HCT116 (cell line): Measurements from ENCODE around the gene LMNA. TPM values are rescaled to one million over a fixed set of nuclear protein-coding genes. Genes with fewer than 3 reads are reported as not detected.
A peak's percentile ranks its signal among the peaks of the same experiment; 100 is the strongest.

Source experiments
- ATAC-seq: fragments of 200-7000 bp; cut with Tn5 transposase; 2 replicates; pipeline ENCODE4 v1.9.1; 2020; ENCODE audit warnings: mild to moderate bottlenecking, moderate library complexity
- BruUV-seq: library from RNA; stranded (reverse); fragments of 400-500 nt; replicated peaks from 2 replicates; lab custom pipeline; 2021; lab: Mats Ljungman, UMichigan
- CTCF ChIA-PET: fragments of 300-600 bp; sonication (Branson Sonifier 250); formaldehyde crosslinking; loops from one replicate; lab custom pipeline; 2021; ENCODE audit warnings: antibody characterized with exemption; lab: Charles Lee
- POLR2A ChIA-PET: fragments of 300-600, 350-600 bp; sonication (Branson Sonifier 250); formaldehyde crosslinking; loops from one replicate; lab custom pipeline; 2021; ENCODE audit warnings: antibody characterized with exemption; lab: Charles Lee
- RAD21 ChIA-PET, 2 experiments: fragments of 300-600 bp; sonication (Branson Sonifier 250); formaldehyde crosslinking; loops; one replicate each; lab custom pipeline; 2023; ENCODE audit warnings: low total read pairs in 2 of 2; ENCODE audit not compliant: uncharacterized antibody in 2 of 2, unreplicated experiment in 2 of 2, low non-redundant PET in 1 of 2; lab: Charles Lee
- DNase-seq: peaks from one replicate; pipeline ENCODE4 v3.0.0-alpha.2; 2010; ENCODE audit warnings: low read depth, low spot score
- H2AFZ ChIP-seq: fragments of 200-600 bp; shearing (Covaris generic), sonication (generic); 2 replicates; pipeline ENCODE4 v1.6.1; 2017; ENCODE audit warnings: low read depth, mixed run types, mixed read lengths, antibody characterized with exemption, low read length; ENCODE audit not compliant: poor library complexity, severe bottlenecking
- H3K27ac ChIP-seq: 2 replicates; pipeline ENCODE4 v1.5.1; 2012; ENCODE audit warnings: low read depth, low read length
- H3K27me3 ChIP-seq: fragments of 200-600 bp; sonication (generic); 2 replicates; pipeline ENCODE4 v1.6.1; 2016; ENCODE audit warnings: mixed run types, low read length, mixed read lengths; ENCODE audit not compliant: insufficient read depth
- H3K36me3 ChIP-seq, 2 experiments: fragments of 200-500 bp in 1 of 2; fragments of 200-600 bp in 1 of 2; sonication (Bioruptor generic) in 1 of 2; sonication (generic) in 1 of 2; 2 replicates each; pipeline versions ENCODE4 v1.5.1 to v1.6.1; 2014 to 2016; ENCODE audit warnings: low read length in 2 of 2, inconsistent platforms in 1 of 2, mixed read lengths in 1 of 2, mixed run types in 1 of 2; ENCODE audit not compliant: insufficient read depth in 2 of 2, control insufficient read depth in 1 of 2
- H3K4me1 ChIP-seq, 2 experiments: fragments of 200-600 bp in 1 of 2; sonication (generic) in 1 of 2; 2 replicates each; pipeline versions ENCODE4 v1.5.1 to v1.6.1; 2012 to 2017; ENCODE audit warnings: low read length in 2 of 2, inconsistent platforms in 1 of 2, mild to moderate bottlenecking in 1 of 2, mixed read lengths in 1 of 2, mixed run types in 1 of 2, moderate library complexity in 1 of 2; ENCODE audit not compliant: insufficient read depth in 2 of 2, control insufficient read depth in 1 of 2
- H3K4me2 ChIP-seq: fragments of 200-600 bp; sonication (generic); 2 replicates; pipeline ENCODE4 v1.6.1; 2017; ENCODE audit warnings: mixed run types, low read length, mixed read lengths
- H3K4me3 ChIP-seq, 2 experiments: fragments of 200-600 bp in 1 of 2; sonication (generic) in 1 of 2; replicated peaks in 1 of 2; 2 replicates each; pipeline ENCODE4 v1.5.1; 2011 to 2016; ENCODE audit warnings: low read length in 2 of 2, control low read depth in 1 of 2, low read depth in 1 of 2, mild to moderate bottlenecking in 1 of 2, mixed read lengths in 1 of 2, mixed run types in 1 of 2
- H3K79me2 ChIP-seq: fragments of 200-600 bp; sonication (generic); 2 replicates; pipeline ENCODE4 v1.6.1; 2017; ENCODE audit warnings: mild to moderate bottlenecking, mixed run types, low read length, moderate library complexity, mixed read lengths; ENCODE audit not compliant: insufficient read depth
- H3K9ac ChIP-seq: fragments of 200-600 bp; sonication (generic); 2 replicates; pipeline ENCODE4 v1.6.1; 2016; ENCODE audit warnings: low read length, mixed read lengths
- H3K9me2 ChIP-seq: fragments of 200-600 bp; sonication (generic), shearing (Covaris generic); 2 replicates; pipeline ENCODE4 v1.6.1; 2017; ENCODE audit warnings: mixed run types, mild to moderate bottlenecking, moderate library complexity; ENCODE audit not compliant: insufficient read depth
- H3K9me3 ChIP-seq, 2 experiments: fragments of 200-500 bp in 1 of 2; fragments of 200-600 bp in 1 of 2; sonication (Bioruptor generic) in 1 of 2; sonication (generic) in 1 of 2; 2 replicates each; pipeline ENCODE4 v1.6.1; 2014 to 2017; ENCODE audit warnings: low read length in 2 of 2, mixed read lengths in 2 of 2, inconsistent platforms in 1 of 2, low read depth in 1 of 2, mild to moderate bottlenecking in 1 of 2, mixed run types in 1 of 2, moderate library complexity in 1 of 2; ENCODE audit not compliant: control insufficient read depth in 1 of 2, insufficient read depth in 1 of 2
- H4K20me1 ChIP-seq: fragments of 200-600 bp; sonication (generic), shearing (Covaris generic); 2 replicates; pipeline ENCODE4 v1.6.1; 2017; ENCODE audit warnings: mixed run types, mild to moderate bottlenecking, moderate library complexity; ENCODE audit not compliant: insufficient read depth
- EZH2phosphoT487 ChIP-seq: fragments of 200-600 bp; IDR thresholded peaks from 2 replicates; pipeline ENCODE4 v1.6.1; 2018; ENCODE audit warnings: antibody characterized with exemption, borderline replicate concordance
- POLR2A ChIP-seq: IDR thresholded peaks from 2 replicates; pipeline ENCODE4 v1.7.0; 2011; ENCODE audit warnings: borderline replicate concordance; ENCODE audit not compliant: insufficient read depth, insufficient read length; ENCODE audit errors: extremely low read depth
- SIN3A ChIP-seq: IDR thresholded peaks from 2 replicates; pipeline ENCODE4 v1.6.1; 2012; ENCODE audit warnings: low read depth
- SP1 ChIP-seq: IDR thresholded peaks from 2 replicates; pipeline ENCODE4 v1.6.1; 2012; ENCODE audit warnings: low read depth
- SRF ChIP-seq: IDR thresholded peaks from 2 replicates; pipeline ENCODE4 v1.6.1; 2012; ENCODE audit warnings: low read depth
- YY1 ChIP-seq: IDR thresholded peaks from 2 replicates; pipeline ENCODE4 v1.6.1; 2011; ENCODE audit warnings: low read length, low read depth, moderate library complexity, mild to moderate bottlenecking; ENCODE audit not compliant: insufficient replicate concordance; ENCODE audit errors: extremely low read depth
- intact Hi-C: fragments of 100-400 bp; cut with micrococcal nuclease; formaldehyde crosslinking; loops from 2 replicates; pipeline ENCODE4 v1.10.0; 2022
- total RNA-seq: library from RNA; stranded (reverse); gene quantifications from one replicate; pipeline ENCODE4 v1.2.1, GENCODE V29; 2021; ENCODE audit not compliant: unreplicated experiment
- TF ChIP-seq, protein P1 (sequence below): IDR thresholded peaks from 2 replicates; pipeline ENCODE4 v1.6.1; 2012

The LMNA gene
- total RNA-seq, 1 experiment from 2014 or later, result 528 TPM

DNA sequence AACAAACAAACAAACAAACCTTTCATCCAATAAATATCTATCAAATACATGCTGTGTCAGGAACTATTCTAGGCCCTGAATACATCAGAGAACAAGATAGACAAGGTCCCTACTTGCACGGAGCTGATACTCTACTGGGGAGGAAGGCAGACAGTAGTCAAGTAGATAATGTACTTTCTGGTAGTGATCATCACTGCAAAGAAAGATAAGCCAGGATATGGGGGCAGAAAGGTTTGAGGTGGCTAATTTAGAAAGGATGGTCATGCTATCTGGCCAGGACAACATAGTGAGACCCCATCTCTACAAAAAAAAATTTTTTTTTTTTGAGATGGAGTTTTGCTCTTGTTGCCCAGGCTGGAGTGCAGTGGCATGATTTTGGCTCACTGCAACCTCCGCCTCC, 22.9 kb upstream of the LMNA start:
- H3K36me3 ChIP-seq, result no peaks in the 10 kb centered on the region
- ChIA-PET CTCF (interaction anchor here (0.9 to 4.7 kb wide), 8 partner anchors 11 to 228 kb away, joined by 3 to 27 read pairs (median 4); no protein-coding TSS in a partner anchor), POLR2A (interaction anchor here (1.5 kb wide), 1 partner anchor 39 kb away, joined by 4 read pairs; no protein-coding TSS in a partner anchor), RAD21 (interaction anchor here (1.0 to 1.5 kb wide), 3 partner anchors 38 to 134 kb away, joined by 5 to 11 read pairs (median 8); no protein-coding TSS in a partner anchor)
- ATAC-seq (no peak), DNase-seq (no peak)
- no peaks in the 10 kb centered on the region for H3K79me2 ChIP-seq
- no peak overlapping the region for H2AFZ ChIP-seq
- BruUV-seq, result no TSS peak
- H3K27ac ChIP-seq, result no peak overlapping the region
- no peak for TF ChIP-seq SRF
- TF ChIP-seq SP1, result no peak
- TF ChIP-seq, protein P1, sequence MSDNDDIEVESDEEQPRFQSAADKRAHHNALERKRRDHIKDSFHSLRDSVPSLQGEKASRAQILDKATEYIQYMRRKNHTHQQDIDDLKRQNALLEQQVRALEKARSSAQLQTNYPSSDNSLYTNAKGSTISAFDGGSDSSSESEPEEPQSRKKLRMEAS, result no peak
- H3K4me1 ChIP-seq, result peaks cover 17 to 31% of the 10 kb centered on the region in 2 experiments
- intact Hi-C loops, result loop anchor here (2.0 kb wide), 1 partner anchor 269 kb away; no protein-coding TSS in a partner anchor
- H3K4me3 ChIP-seq, result no peak overlapping the region
- H3K9ac ChIP-seq, result no peak overlapping the region
- H3K9me3 ChIP-seq, result no peaks in the 10 kb centered on the region
- no peaks in the 10 kb centered on the region for H3K9me2 ChIP-seq
- H4K20me1 ChIP-seq, result no peaks in the 10 kb centered on the region
- no peak overlapping the region for H3K4me2 ChIP-seq
- no peaks in the 10 kb centered on the region for H3K27me3 ChIP-seq

DNA sequence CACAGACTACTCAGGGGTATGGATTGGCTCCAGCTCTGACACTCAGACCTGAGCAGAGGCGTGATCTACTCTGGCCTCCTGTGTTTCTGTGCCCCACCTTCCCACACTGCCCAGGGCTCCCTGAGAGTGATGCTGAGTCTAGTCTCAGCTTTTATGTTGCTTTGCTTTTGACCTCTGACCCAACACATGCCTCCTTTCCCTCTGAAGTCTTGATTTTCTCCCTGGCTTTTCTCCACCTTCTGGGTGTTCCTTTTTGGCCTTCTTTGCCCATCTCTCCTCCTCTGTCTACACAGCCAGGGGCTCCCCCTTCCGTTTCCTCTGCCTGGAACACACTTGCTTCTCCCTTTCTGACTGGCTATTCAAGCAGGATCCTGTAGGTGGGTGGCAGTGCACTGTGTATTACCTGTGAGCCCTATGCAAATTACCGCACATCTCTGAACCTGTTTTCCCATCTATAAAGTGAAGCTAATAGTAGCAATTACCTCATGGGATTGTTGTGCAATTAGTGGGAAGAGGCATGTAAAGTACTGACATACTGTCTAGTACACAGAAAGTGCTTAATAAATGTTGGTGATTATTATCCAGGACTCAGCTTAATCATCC, 18.5 kb upstream of the LMNA start:
- no peaks in the 10 kb centered on the region for H3K79me2 ChIP-seq
- no peaks in the 10 kb centered on the region for H4K20me1 ChIP-seq
- H3K9ac ChIP-seq, result peak overlapping the region; percentile 25; the same call in 1 of the 2 replicates
- no peaks in the 10 kb centered on the region for H3K9me2 ChIP-seq
- peak overlapping the region; percentile 30 for H3K27ac ChIP-seq
- BruUV-seq, result no TSS peak
- DNase-seq, result no peak
- peaks cover 27 to 59% of the 10 kb centered on the region in 2 experiments for H3K4me1 ChIP-seq
- H2AFZ ChIP-seq, result no peak overlapping the region
- H3K4me2 ChIP-seq, result peak overlapping the region; percentile 41
- intact Hi-C loops, result loop anchor here (1.0 kb wide), 1 partner anchor 34 kb away; no protein-coding TSS in a partner anchor
- ATAC-seq, result peak; percentile 46
- ChIA-PET RAD21 (interaction anchor here (0.6 to 6.2 kb wide), 7 partner anchors 19 to 656 kb away, joined by 3 to 43 read pairs (median 5); partner anchors contain the start of genes HDGF (in 1 of the 2) and LMNA (in 1 of the 2)), POLR2A (interaction anchor here (0.5 to 6.5 kb wide), 4 partner anchors 29 to 63 kb away, joined by 3 to 56 read pairs (median 22); no protein-coding TSS in a partner anchor), CTCF (interaction anchor here (0.9 to 7.6 kb wide), 9 partner anchors 14 to 130 kb away, joined by 3 to 189 read pairs (median 4); partner anchors contain the start of gene MEX3A)
- no peaks in the 10 kb centered on the region for H3K36me3 ChIP-seq
- no peaks in the 10 kb centered on the region for H3K9me3 ChIP-seq
- no peak overlapping the region for H3K4me3 ChIP-seq
- no peaks in the 10 kb centered on the region for H3K27me3 ChIP-seq
- TF ChIP-seq POLR2A, result no peak
- no peak for TF ChIP-seq YY1
- TF ChIP-seq EZH2phosphoT487, result no peak
- no peak for TF ChIP-seq SIN3A
